ENCODE results near the gene UCP2. TPM values are rescaled to one million over a fixed set of nuclear protein-coding genes. Genes with fewer than 3 reads are reported as not detected.

UCP2 gene, protein sequence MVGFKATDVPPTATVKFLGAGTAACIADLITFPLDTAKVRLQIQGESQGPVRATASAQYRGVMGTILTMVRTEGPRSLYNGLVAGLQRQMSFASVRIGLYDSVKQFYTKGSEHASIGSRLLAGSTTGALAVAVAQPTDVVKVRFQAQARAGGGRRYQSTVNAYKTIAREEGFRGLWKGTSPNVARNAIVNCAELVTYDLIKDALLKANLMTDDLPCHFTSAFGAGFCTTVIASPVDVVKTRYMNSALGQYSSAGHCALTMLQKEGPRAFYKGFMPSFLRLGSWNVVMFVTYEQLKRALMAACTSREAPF
- 4.3 TPM in 1 of 2 replicates, not detected in the other for total RNA-seq

DNA sequence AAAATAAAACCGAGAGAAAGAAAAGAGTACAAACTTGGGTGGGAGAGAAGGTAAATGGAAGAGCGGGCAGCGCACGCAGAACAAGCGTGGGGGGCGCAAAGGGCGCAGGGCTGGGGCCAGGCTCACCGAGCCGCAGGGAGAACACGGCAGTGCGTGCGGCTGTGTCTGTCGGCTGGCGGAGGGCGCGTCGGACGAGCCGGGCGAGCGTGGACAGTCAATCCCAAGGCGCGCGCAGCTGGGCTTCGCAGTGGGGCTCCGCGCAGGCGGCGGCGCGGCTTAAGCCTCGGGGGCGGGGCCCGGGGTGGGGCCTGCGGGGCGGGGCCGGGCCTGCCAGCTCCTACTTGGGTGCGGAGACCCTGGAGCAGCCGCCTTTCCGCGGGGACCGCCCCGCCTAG, at the start of gene UCP2:
UCP2 (minus strand) TSS at position 249 of the 395 bp plus-strand sequence. CDS start 4,465 bp downstream, outside the sequence.

DNA sequence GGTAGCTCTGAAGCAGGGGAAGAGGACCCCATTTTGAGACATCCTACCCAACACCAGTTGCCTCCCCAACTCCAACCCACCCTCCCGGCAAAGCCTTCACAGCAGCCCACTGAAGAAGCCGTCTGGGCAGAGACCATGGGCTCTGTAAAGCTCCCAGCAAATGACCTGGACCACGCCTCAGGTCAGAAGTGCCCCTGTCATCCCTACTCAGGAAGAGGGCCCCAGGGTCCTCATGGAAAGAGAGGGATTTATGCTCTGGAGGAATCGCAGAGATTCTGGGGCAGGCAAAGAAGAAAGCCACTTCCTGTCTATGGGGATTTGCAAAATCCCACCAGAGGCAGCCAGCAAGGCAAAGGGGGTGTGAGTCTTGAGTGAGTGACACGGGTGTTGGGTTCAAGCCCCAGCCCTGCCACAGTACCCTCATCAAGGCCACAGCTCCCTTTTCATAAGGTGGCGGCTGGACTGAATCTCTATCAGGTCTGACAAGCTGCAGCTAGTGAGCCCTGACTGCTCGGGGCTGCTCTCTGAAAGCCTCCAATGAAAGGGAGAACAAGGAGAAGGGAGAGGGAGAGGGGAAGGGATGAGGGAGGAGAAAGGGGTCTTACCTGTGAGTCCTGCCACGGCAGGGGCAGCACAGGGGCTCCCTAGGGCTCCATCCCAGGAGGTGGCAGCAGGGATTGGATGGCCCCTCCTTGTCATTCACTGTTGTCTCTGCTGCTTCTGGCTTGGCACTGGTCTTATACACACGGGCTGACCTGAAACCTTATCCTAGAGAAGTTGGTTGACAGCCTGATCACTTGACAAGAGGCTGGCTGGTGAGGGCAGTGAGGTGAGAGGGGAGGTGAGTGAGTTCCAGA, 26.0 kb upstream of the UCP2 start, which contains the start of gene UCP3:
UCP3 (minus strand) TSS at position 713 of the 857 bp plus-strand sequence. CDS start 2,043 bp downstream, outside the sequence.

DNA sequence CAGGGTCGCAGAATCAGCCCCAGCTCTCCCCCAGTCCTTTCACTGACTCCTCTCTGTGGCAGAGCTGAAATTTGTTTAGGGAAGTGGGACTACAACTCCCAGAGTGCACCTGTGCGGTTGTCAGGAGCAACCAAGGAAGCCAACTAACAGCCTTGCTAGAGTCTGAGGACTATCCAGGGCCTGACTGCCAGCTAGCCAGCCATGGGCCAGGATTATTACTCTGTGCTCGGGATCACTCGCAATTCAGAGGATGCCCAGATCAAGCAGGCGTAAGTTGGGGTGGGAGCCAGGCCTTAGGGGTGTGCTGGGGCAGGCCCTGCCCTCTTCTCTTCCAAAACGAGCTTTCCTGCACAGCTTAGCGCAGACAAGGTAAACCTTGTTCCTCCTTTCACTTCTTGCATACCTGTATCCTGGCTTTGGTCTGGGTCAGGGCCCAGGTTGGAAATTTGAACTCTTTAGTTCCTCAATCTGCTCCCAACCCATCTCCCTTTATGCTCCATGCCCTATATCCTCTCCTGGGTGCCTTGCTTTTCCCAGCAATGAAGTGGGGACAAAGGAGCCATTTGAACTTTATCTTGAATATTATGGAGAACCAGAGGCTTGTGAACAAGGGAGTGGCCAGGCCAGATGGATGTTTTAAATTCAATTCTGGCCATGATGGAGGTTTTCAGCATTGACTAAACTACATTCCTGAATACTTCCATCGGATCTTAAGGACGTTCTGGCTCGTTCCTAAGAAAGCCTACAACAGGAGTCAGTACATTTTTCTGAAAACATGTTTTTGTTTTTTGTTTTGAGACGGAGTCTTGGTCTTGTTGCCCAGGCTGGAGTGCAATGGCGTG, 31.6 kb downstream of the UCP2 start, which contains the start of gene DNAJB13:
DNAJB13 (plus strand) TSS at position 158 of the 842 bp plus-strand sequence; CDS start at position 202, 44 bp downstream.

Other genes with a start within 250 kb of the UCP2 start
- gene RAB6A, start 221.8 kb downstream of the UCP2 start, total RNA-seq, result 272 and 364 TPM in 2 replicates
- 25.8 and 43.1 TPM in 2 replicates for gene MRPL48, start 195.0 kb downstream of the UCP2 start, total RNA-seq
- 103 and 107 TPM in 2 replicates for gene COA4, start 106.0 kb downstream of the UCP2 start, total RNA-seq
- gene PAAF1, start 105.8 kb downstream of the UCP2 start, total RNA-seq, result 8.7 and 11.5 TPM in 2 replicates
- under 0.01 and 0.24 TPM in 2 replicates for gene DNAJB13, start 31.8 kb downstream of the UCP2 start, total RNA-seq
- not detected in 2 replicates for gene UCP3, start 26.2 kb upstream of the UCP2 start, total RNA-seq
- 3.9 and 4.9 TPM in 2 replicates for gene C2CD3, start 188.2 kb upstream of the UCP2 start, total RNA-seq
- 22.2 and 23.6 TPM in 2 replicates for gene PPME1, start 188.4 kb upstream of the UCP2 start, total RNA-seq